Measurements from ENCODE around the gene NAB1.

The NAB1 gene

DNA sequence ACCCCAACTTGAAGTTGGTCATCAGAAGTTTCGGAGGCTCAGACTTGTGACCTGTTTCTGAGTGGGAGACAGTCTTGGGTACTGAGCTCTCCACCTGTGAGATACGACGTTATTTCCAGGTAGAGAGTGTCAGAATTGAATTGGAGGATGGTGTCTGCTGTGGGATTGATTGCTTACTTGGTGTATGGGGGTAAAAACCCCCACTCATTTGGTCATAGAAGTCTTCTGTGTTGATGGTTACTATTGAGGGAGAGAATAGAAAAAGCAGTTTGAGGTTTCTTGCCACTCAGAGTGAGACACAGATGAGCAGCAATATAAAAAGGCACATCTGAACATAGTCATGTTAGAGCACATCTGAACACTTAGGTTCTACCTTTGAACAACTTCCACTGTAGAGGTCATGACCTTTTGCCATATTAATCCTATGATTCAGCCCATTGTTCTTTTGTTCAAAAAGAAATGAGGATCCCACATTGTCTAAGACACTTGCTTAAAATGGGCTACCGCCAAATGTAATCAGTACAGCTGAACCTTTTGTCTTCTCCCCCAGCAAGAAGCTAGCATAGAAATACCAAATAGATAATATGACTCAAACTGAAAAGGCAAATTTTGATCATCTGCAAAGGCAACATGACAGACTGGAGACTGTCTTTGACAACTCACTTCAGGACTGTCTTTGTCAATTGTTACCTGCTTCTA, 73.3 kb downstream of the NAB1 start:
- TF ChIP-seq, protein P1, sequence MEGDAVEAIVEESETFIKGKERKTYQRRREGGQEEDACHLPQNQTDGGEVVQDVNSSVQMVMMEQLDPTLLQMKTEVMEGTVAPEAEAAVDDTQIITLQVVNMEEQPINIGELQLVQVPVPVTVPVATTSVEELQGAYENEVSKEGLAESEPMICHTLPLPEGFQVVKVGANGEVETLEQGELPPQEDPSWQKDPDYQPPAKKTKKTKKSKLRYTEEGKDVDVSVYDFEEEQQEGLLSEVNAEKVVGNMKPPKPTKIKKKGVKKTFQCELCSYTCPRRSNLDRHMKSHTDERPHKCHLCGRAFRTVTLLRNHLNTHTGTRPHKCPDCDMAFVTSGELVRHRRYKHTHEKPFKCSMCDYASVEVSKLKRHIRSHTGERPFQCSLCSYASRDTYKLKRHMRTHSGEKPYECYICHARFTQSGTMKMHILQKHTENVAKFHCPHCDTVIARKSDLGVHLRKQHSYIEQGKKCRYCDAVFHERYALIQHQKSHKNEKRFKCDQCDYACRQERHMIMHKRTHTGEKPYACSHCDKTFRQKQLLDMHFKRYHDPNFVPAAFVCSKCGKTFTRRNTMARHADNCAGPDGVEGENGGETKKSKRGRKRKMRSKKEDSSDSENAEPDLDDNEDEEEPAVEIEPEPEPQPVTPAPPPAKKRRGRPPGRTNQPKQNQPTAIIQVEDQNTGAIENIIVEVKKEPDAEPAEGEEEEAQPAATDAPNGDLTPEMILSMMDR (IDR thresholded peaks at IDR 0.05; ENCODE audit: insufficient read depth, low read length) = no peak
- no peak for TF ChIP-seq POLR2AphosphoS5 (IDR thresholded peaks at IDR 0.05; ENCODE audit: low read depth)
- TF ChIP-seq GABPA (IDR thresholded peaks at IDR 0.05; ENCODE audit: low read depth) = no peak
- TF ChIP-seq, protein P2, sequence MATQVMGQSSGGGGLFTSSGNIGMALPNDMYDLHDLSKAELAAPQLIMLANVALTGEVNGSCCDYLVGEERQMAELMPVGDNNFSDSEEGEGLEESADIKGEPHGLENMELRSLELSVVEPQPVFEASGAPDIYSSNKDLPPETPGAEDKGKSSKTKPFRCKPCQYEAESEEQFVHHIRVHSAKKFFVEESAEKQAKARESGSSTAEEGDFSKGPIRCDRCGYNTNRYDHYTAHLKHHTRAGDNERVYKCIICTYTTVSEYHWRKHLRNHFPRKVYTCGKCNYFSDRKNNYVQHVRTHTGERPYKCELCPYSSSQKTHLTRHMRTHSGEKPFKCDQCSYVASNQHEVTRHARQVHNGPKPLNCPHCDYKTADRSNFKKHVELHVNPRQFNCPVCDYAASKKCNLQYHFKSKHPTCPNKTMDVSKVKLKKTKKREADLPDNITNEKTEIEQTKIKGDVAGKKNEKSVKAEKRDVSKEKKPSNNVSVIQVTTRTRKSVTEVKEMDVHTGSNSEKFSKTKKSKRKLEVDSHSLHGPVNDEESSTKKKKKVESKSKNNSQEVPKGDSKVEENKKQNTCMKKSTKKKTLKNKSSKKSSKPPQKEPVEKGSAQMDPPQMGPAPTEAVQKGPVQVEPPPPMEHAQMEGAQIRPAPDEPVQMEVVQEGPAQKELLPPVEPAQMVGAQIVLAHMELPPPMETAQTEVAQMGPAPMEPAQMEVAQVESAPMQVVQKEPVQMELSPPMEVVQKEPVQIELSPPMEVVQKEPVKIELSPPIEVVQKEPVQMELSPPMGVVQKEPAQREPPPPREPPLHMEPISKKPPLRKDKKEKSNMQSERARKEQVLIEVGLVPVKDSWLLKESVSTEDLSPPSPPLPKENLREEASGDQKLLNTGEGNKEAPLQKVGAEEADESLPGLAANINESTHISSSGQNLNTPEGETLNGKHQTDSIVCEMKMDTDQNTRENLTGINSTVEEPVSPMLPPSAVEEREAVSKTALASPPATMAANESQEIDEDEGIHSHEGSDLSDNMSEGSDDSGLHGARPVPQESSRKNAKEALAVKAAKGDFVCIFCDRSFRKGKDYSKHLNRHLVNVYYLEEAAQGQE (IDR thresholded peaks at IDR 0.05; ENCODE audit: insufficient replicate concordance, low read depth) = no peak
- TF ChIP-seq SPI1 (IDR thresholded peaks at IDR 0.05; ENCODE audit: borderline replicate concordance, low read depth) = no peak
- Histone ChIP-seq H3K4me3 (replicated peaks; ENCODE audit: insufficient read depth, low read length) (no peak overlapping the region), H3K27ac (replicated peaks) (no peak overlapping the region), H3K27me3 (ENCODE audit: insufficient read depth, poor library complexity, severe bottlenecking) (no peaks in the 10 kb centered on the region)
- DNase-seq (ENCODE audit: low read depth in 1 of 2, low spot score in 1 of 2) = no peak

DNA sequence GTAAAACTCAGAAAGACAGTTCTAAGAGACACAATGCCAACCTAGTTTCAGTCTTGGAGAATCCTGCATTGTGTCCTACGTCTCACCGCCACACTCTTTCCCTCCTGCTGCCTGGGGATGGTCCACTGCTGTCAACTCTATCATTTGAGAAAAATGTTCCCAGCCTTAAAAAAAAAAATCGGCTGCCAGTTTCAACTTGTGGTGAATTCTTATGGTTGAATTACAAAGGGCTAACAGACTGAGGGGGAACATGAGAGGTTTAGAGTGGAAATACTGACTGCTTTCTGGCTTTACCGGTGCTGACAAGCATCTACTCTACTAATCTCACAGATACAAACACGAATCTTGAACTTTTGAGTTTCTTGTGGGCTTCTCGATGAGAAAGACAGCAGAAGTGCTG, 74.0 kb downstream of the NAB1 start:
- Histone ChIP-seq H3K27ac (replicated peaks) (no peak overlapping the region), H3K4me3 (replicated peaks; ENCODE audit: insufficient read depth, low read length) (no peak overlapping the region), H3K27me3 (ENCODE audit: insufficient read depth, poor library complexity, severe bottlenecking) (no peaks in the 10 kb centered on the region)
- DNase-seq (ENCODE audit: low read depth in 1 of 2, low spot score in 1 of 2) = no peak
- TF ChIP-seq SPI1 (IDR thresholded peaks at IDR 0.05; ENCODE audit: borderline replicate concordance, low read depth) (no peak), POLR2AphosphoS5 (IDR thresholded peaks at IDR 0.05; ENCODE audit: low read depth) (no peak), GABPA (IDR thresholded peaks at IDR 0.05; ENCODE audit: low read depth) (no peak)
- TF ChIP-seq, protein P2 (IDR thresholded peaks at IDR 0.05; ENCODE audit: insufficient replicate concordance, low read depth) = no peak
- TF ChIP-seq, protein P1 (IDR thresholded peaks at IDR 0.05; ENCODE audit: insufficient read depth, low read length) = no peak

DNA sequence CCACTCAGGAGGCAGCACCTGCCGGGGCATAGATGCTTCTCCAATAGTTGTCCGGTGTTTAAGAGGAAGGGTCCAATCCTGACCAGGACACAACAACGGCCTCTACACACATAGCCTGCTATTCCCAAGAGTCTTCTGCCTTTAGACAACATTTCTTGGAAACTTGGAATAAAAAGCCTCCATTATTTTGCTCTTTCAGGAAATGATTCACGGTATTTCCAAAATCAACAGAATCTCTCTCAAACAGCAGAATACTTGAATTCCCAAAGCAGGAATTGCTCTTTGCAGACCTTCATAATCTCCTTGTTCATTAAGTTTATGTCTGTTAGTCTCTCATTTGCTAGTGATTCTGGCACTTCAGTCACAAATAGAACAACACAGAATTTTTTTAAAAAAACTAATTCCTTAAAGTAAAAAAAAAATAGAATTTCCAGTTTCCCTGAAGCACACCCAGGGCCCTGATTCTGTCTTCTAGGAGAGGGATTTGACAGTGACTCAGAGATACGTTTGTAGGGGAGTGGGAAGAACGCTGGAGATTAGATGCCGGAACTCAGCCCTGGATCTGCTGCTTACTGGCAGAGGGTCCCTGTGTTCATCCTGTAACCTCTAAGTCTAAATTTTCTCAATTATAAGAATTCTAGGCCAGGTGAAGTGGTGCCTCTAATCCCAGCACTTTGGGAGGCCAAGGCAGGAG, 74.7 kb downstream of the NAB1 start:
- H3K27me3 ChIP-seq (ENCODE audit: insufficient read depth, poor library complexity, severe bottlenecking) = no peaks in the 10 kb centered on the region
- DNase-seq (ENCODE audit: low read depth in 1 of 2, low spot score in 1 of 2) = no peak
- H3K4me3 ChIP-seq (replicated peaks; ENCODE audit: insufficient read depth, low read length) = no peak overlapping the region
- H3K27ac ChIP-seq (replicated peaks) = no peak overlapping the region
- TF ChIP-seq, protein P1 (IDR thresholded peaks at IDR 0.05; ENCODE audit: insufficient read depth, low read length) = no peak
- TF ChIP-seq POLR2AphosphoS5 (IDR thresholded peaks at IDR 0.05; ENCODE audit: low read depth) (no peak), GABPA (IDR thresholded peaks at IDR 0.05; ENCODE audit: low read depth) (no peak), SPI1 (IDR thresholded peaks at IDR 0.05; ENCODE audit: borderline replicate concordance, low read depth) (no peak)
- TF ChIP-seq, protein P2 (IDR thresholded peaks at IDR 0.05; ENCODE audit: insufficient replicate concordance, low read depth) = no peak

Measured in HL-60 (cell line).